ENCODE results near the gene ROPN1L. TPM values are rescaled to one million over a fixed set of nuclear protein-coding genes. Genes with fewer than 3 reads are reported as not detected.

The ROPN1L gene
- total and polyA plus RNA-seq, 12 donors: 0.15 to 3.9 (median 0.42) TPM; not detected in 3

- H3K36me3 ChIP-seq (replicated peaks in 1 of 2): no peaks in the 10 kb centered on the region
- no peak for DNase-seq
- no peaks in the 10 kb centered on the region for H3K27me3 ChIP-seq
- no peaks in the 10 kb centered on the region for H3K4me1 ChIP-seq (replicated peaks in 1 of 2)
- TF ChIP-seq CTCF (IDR thresholded peaks at IDR 0.05): no peak
- TF ChIP-seq POLR2A (IDR thresholded peaks at IDR 0.05): no peak
- no peak overlapping the region for H3K4me3 ChIP-seq
- H3K9me3 ChIP-seq (replicated peaks in 1 of 3): no peaks in the 10 kb centered on the region
- intact Hi-C loops (cut with DNase I): no loop called here
- H3K27ac ChIP-seq: no peak overlapping the region
- WGBS, 4 donors: 63 to 76% (median 74%) methylated on average over 19 to 29 of the region's 29 CpGs
These were observed 45.0 kb downstream of the ROPN1L start for GRCh38 chr5:10486511-10487344.

GRCh38 chr5:10488144-10488543 lies 46.5 kb downstream of the ROPN1L start:
- intact Hi-C loops (cut with DNase I): no loop called here
- 70 to 80% (median 78%) methylated on average over 6 of the region's 6 CpGs for WGBS, 4 donors
- H3K27ac ChIP-seq: no peak overlapping the region
- H3K4me1 ChIP-seq (replicated peaks in 1 of 2): no peaks in the 10 kb centered on the region
- no peaks in the 10 kb centered on the region for H3K9me3 ChIP-seq (replicated peaks in 1 of 3)
- DNase-seq: no peak
- no peak overlapping the region for H3K4me3 ChIP-seq
- TF ChIP-seq CTCF (IDR thresholded peaks at IDR 0.05) (no peak), POLR2A (IDR thresholded peaks at IDR 0.05) (no peak)
- no peaks in the 10 kb centered on the region for H3K36me3 ChIP-seq (replicated peaks in 1 of 2)
- H3K27me3 ChIP-seq: no peaks in the 10 kb centered on the region

GRCh38 chr5:10489810-10490426 lies 48.2 kb downstream of the ROPN1L start:
- H3K27me3 ChIP-seq: no peaks in the 10 kb centered on the region
- WGBS, 4 donors: 44 to 53% (median 49%) methylated on average over 8 of the region's 8 CpGs
- TF ChIP-seq CTCF (IDR thresholded peaks at IDR 0.05) (no peak), POLR2A (IDR thresholded peaks at IDR 0.05) (no peak)
- DNase-seq: peak in 1 of 7 donors; percentile 4
- no peak overlapping the region for H3K4me3 ChIP-seq
- no peak overlapping the region for H3K27ac ChIP-seq
- intact Hi-C loops (cut with DNase I): no loop called here
- no peaks in the 10 kb centered on the region for H3K4me1 ChIP-seq (replicated peaks in 1 of 2)
- no peaks in the 10 kb centered on the region for H3K36me3 ChIP-seq (replicated peaks in 1 of 2)
- peaks cover 0 to 7% (median 0%) of the 10 kb centered on the region in 3 donors for H3K9me3 ChIP-seq (replicated peaks in 1 of 3)

GRCh38 chr5:10490927-10491672 lies 49.4 kb downstream of the ROPN1L start:
- Histone ChIP-seq H3K4me1 (replicated peaks in 1 of 2) (no peaks in the 10 kb centered on the region), H3K27ac (no peak overlapping the region), H3K27me3 (no peaks in the 10 kb centered on the region), H3K4me3 (no peak overlapping the region), H3K9me3 (replicated peaks in 1 of 3) (peaks cover 0 to 9% (median 0%) of the 10 kb centered on the region in 3 donors), H3K36me3 (replicated peaks in 1 of 2) (no peaks in the 10 kb centered on the region)
- no peak for DNase-seq
- 72 to 80% (median 74%) methylated on average over 10 to 14 of the region's 14 CpGs for WGBS, 4 donors
- intact Hi-C loops (cut with DNase I): no loop called here
- TF ChIP-seq CTCF (IDR thresholded peaks at IDR 0.05) (no peak), POLR2A (IDR thresholded peaks at IDR 0.05) (no peak)
